Measurements from ENCODE around the gene SMG6.
A peak's percentile ranks its signal among the peaks of the same experiment; 100 is the strongest.
"Not testable (repeated sequence)": the region's sequence is repeated elsewhere in the genome, so short reads cannot be mapped to it uniquely, and the experiment has no call there.

Gene SMG6

GRCh38 chr17:2263183-2264066 is 40.2 kb downstream of the SMG6 start:
- DNase-seq (ENCODE audit: low read depth) = peak; percentile 65

GRCh38 chr17:2262135-2262587 is 41.4 kb downstream of the SMG6 start:
- peak; percentile 92 for DNase-seq (ENCODE audit: low read depth)

GRCh38 chr17:2259769-2260536 is 43.6 kb downstream of the SMG6 start:
- DNase-seq (ENCODE audit: low read depth) = peak; percentile 87

GRCh38 chr17:2258830-2259229 is 44.8 kb downstream of the SMG6 start:
- DNase-seq (ENCODE audit: low read depth) = not testable (repeated sequence)

GRCh38 chr17:2253768-2254406 is 49.7 kb downstream of the SMG6 start:
- no peak for DNase-seq (ENCODE audit: low read depth)

- no peak for DNase-seq (ENCODE audit: low read depth)
Observed at GRCh38 chr17:2253362-2253761, 50.2 kb downstream of the SMG6 start.

GRCh38 chr17:2251098-2251497 is 52.5 kb downstream of the SMG6 start:
- DNase-seq (ENCODE audit: low read depth) = no peak

GRCh38 chr17:2250140-2251095 is 53.2 kb downstream of the SMG6 start:
- peak; percentile 54 for DNase-seq (ENCODE audit: low read depth)

GRCh38 chr17:2247005-2247404 is 56.6 kb downstream of the SMG6 start:
- no peak for DNase-seq (ENCODE audit: low read depth)

- peak; percentile 87 for DNase-seq (ENCODE audit: low read depth)
Observed at GRCh38 chr17:2244545-2245525, 58.8 kb downstream of the SMG6 start.

GRCh38 chr17:2243953-2244352 is 59.6 kb downstream of the SMG6 start:
- peak; percentile 61 for DNase-seq (ENCODE audit: low read depth)

GRCh38 chr17:2241823-2242222 is 61.8 kb downstream of the SMG6 start:
- DNase-seq (ENCODE audit: low read depth) = peak; percentile 85

- DNase-seq (ENCODE audit: low read depth) = no peak
Observed at GRCh38 chr17:2240541-2240940, 63.0 kb downstream of the SMG6 start.

GRCh38 chr17:2239882-2240430 is 63.6 kb downstream of the SMG6 start:
- peak; percentile 97 for DNase-seq (ENCODE audit: low read depth)

- DNase-seq (ENCODE audit: low read depth) = no peak
Observed at GRCh38 chr17:2239170-2239551, 64.4 kb downstream of the SMG6 start.

GRCh38 chr17:2238432-2239169 is 65.0 kb downstream of the SMG6 start:
- no peak for DNase-seq (ENCODE audit: low read depth)

GRCh38 chr17:2237950-2238349 is 65.6 kb downstream of the SMG6 start:
- DNase-seq (ENCODE audit: low read depth) = no peak

GRCh38 chr17:2237521-2237921 is 66.1 kb downstream of the SMG6 start:
- peak; percentile 80 for DNase-seq (ENCODE audit: low read depth)

GRCh38 chr17:2235792-2236366 is 67.7 kb downstream of the SMG6 start:
- no peak for DNase-seq (ENCODE audit: low read depth)
